OCI-M2 (cell line): ENCODE measurements around the gene CNMD.

Experiments used
- DNase-seq: peaks from one replicate; lab custom pipeline; 2025; ENCODE audit not compliant: unreplicated experiment; lab: John Stamatoyannopoulos, UW

Gene CNMD

GRCh38 chr13:52739468-52740071, at the start of gene CNMD:
Gene CNMD (minus strand): TSS chr13:52739820. CDS start chr13:52739701, 119 bp downstream.
- no peak for DNase-seq

- no peak for DNase-seq
Observed at GRCh38 chr13:52788011-52788410, 48.4 kb upstream of the CNMD start.

- no peak for DNase-seq
Observed at GRCh38 chr13:52787235-52787634, 47.6 kb upstream of the CNMD start.

GRCh38 chr13:52786766-52787165, 47.1 kb upstream of the CNMD start:
- no peak for DNase-seq

GRCh38 chr13:52785739-52786138, 46.1 kb upstream of the CNMD start:
- no peak for DNase-seq

- DNase-seq, result no peak
Observed at GRCh38 chr13:52784591-52785340, 45.1 kb upstream of the CNMD start.

- DNase-seq, result no peak
Observed at GRCh38 chr13:52783943-52784342, 44.3 kb upstream of the CNMD start.

- no peak for DNase-seq
Observed at GRCh38 chr13:52782471-52783448, 43.1 kb upstream of the CNMD start.

GRCh38 chr13:52780611-52781010, 41.0 kb upstream of the CNMD start:
- DNase-seq, result no peak

- no peak for DNase-seq
Observed at GRCh38 chr13:52780092-52780491, 40.5 kb upstream of the CNMD start.

- DNase-seq, result no peak
Observed at GRCh38 chr13:52779103-52779502, 39.5 kb upstream of the CNMD start.

GRCh38 chr13:52776726-52777125, 37.1 kb upstream of the CNMD start:
- no peak for DNase-seq

- DNase-seq, result no peak
Observed at GRCh38 chr13:52775511-52775910, 35.9 kb upstream of the CNMD start.

- DNase-seq, result no peak
Observed at GRCh38 chr13:52767949-52768516, 28.4 kb upstream of the CNMD start.

- DNase-seq, result no peak
Observed at GRCh38 chr13:52765611-52766390, 26.2 kb upstream of the CNMD start.

- DNase-seq, result no peak
Observed at GRCh38 chr13:52760077-52760476, 20.5 kb upstream of the CNMD start.

- DNase-seq, result no peak
Observed at GRCh38 chr13:52758114-52758513, 18.5 kb upstream of the CNMD start.

- no peak for DNase-seq
Observed at GRCh38 chr13:52751196-52751595, 11.6 kb upstream of the CNMD start.

- no peak for DNase-seq
Observed at GRCh38 chr13:52750713-52751112, 11.1 kb upstream of the CNMD start.

- no peak for DNase-seq
Observed at GRCh38 chr13:52749419-52749818, 9.8 kb upstream of the CNMD start.
